ENCODE data around the gene TECPR2. TPM values are rescaled to one million over a fixed set of nuclear protein-coding genes. Genes with fewer than 3 reads are reported as not detected.

TECPR2 gene
- total RNA-seq, 6 donors from 2014 or later = 16.3 to 71.2 (median 24.6) TPM

- peak overlapping the region; percentile 50 to 82 (median 66) for H3K27ac ChIP-seq
- TF ChIP-seq POLR2AphosphoS5 (IDR thresholded peaks at IDR 0.05) (peak; percentile 12 to 34), EP300 (IDR thresholded peaks at IDR 0.05) (no peak)
- peaks cover 0 to 15% (median 7%) of the 10 kb centered on the region in 4 donors for H3K4me1 ChIP-seq
- H3K27me3 ChIP-seq = no peaks in the 10 kb centered on the region
- H3K4me3 ChIP-seq = no peak overlapping the region
- WGBS, 2 donors = 61 to 79% methylated on average over 11 of the region's 11 CpGs
- peak; percentile 71 to 74 for ATAC-seq (ENCODE audit: low FRiP score in 2 of 2)
- no peaks in the 10 kb centered on the region for H3K36me3 ChIP-seq
- peak in 1 of 2 donors; percentile 60 for DNase-seq
- H3K9me3 ChIP-seq = no peaks in the 10 kb centered on the region
These were observed 7.6 kb downstream of the TECPR2 start for GRCh38 chr14:102370305-102370809.

- WGBS, 2 donors = 91 to 94% methylated on average over 4 of the region's 4 CpGs
- no peaks in the 10 kb centered on the region for H3K9me3 ChIP-seq
- H3K27me3 ChIP-seq = no peaks in the 10 kb centered on the region
- no peak for TF ChIP-seq POLR2A (IDR thresholded peaks at IDR 0.05)
- no peak for TF ChIP-seq CTCF (IDR thresholded peaks at IDR 0.05)
- no peak for TF ChIP-seq POLR2AphosphoS5 (IDR thresholded peaks at IDR 0.05)
- no peak for TF ChIP-seq EP300 (IDR thresholded peaks at IDR 0.05)
- DNase-seq (no peak), ATAC-seq (ENCODE audit: low FRiP score in 2 of 2) (no peak)
- peaks cover 0 to 15% (median 7%) of the 10 kb centered on the region in 4 donors for H3K4me1 ChIP-seq
- peak overlapping the region in 3 of 4 donors; percentile 50 to 82 (median 77) for H3K27ac ChIP-seq
- no peak overlapping the region for H3K4me3 ChIP-seq
- H3K36me3 ChIP-seq = no peaks in the 10 kb centered on the region
These were observed 8.6 kb downstream of the TECPR2 start for GRCh38 chr14:102371361-102371760.

- Histone ChIP-seq H3K9me3 (no peaks in the 10 kb centered on the region), H3K27ac (no peak overlapping the region), H3K4me3 (no peak overlapping the region), H3K36me3 (peaks cover 0 to 15% (median 3%) of the 10 kb centered on the region in 4 donors), H3K4me1 (peaks cover 0 to 15% (median 7%) of the 10 kb centered on the region in 4 donors), H3K27me3 (no peaks in the 10 kb centered on the region)
- no peak for ATAC-seq (ENCODE audit: low FRiP score in 2 of 2)
- no peak for TF ChIP-seq POLR2A (IDR thresholded peaks at IDR 0.05)
- no peak for TF ChIP-seq EP300 (IDR thresholded peaks at IDR 0.05)
- TF ChIP-seq CTCF (IDR thresholded peaks at IDR 0.05) = no peak
- WGBS, 2 donors = 88 to 90% methylated on average over 3 of the region's 3 CpGs
- no peak for DNase-seq
These were observed 10.4 kb downstream of the TECPR2 start for GRCh38 chr14:102373110-102373509.

- H3K27ac ChIP-seq = no peak overlapping the region
- no peak overlapping the region for H3K4me3 ChIP-seq
- H3K27me3 ChIP-seq = no peaks in the 10 kb centered on the region
- TF ChIP-seq EP300 (IDR thresholded peaks at IDR 0.05) = no peak
- DNase-seq = peak in 1 of 2 donors; percentile 36
- peaks cover 0 to 15% (median 7%) of the 10 kb centered on the region in 4 donors for H3K4me1 ChIP-seq
- no peak for ATAC-seq (ENCODE audit: low FRiP score in 2 of 2)
- 68 to 76% methylated on average over 2 of the region's 2 CpGs for whole genome bisulfite sequencing, 2 donors
- H3K36me3 ChIP-seq = peaks cover 0 to 27% (median 13%) of the 10 kb centered on the region in 4 donors
- H3K9me3 ChIP-seq = no peaks in the 10 kb centered on the region
These were observed 11.5 kb downstream of the TECPR2 start for GRCh38 chr14:102374264-102374663.

- 89 to 91% methylated on average over 5 of the region's 5 CpGs for WGBS, 2 donors
- Histone ChIP-seq H3K36me3 (peaks cover 0 to 35% (median 21%) of the 10 kb centered on the region in 4 donors), H3K4me1 (peaks cover 0 to 12% (median 5%) of the 10 kb centered on the region in 4 donors), H3K4me3 (no peak overlapping the region), H3K9me3 (no peaks in the 10 kb centered on the region), H3K27me3 (no peaks in the 10 kb centered on the region), H3K27ac (no peak overlapping the region)
- ATAC-seq (ENCODE audit: low FRiP score in 2 of 2) = no peak
- TF ChIP-seq CTCF (IDR thresholded peaks at IDR 0.05) (no peak), EP300 (IDR thresholded peaks at IDR 0.05) (no peak), POLR2A (IDR thresholded peaks at IDR 0.05) (no peak), POLR2AphosphoS5 (IDR thresholded peaks at IDR 0.05) (no peak)
- DNase-seq = no peak
These were observed 12.4 kb downstream of the TECPR2 start for GRCh38 chr14:102375119-102375518.

GRCh38 chr14:102377696-102378095 lies 15.0 kb downstream of the TECPR2 start:
- H3K27me3 ChIP-seq = no peaks in the 10 kb centered on the region
- no peak overlapping the region for H3K4me3 ChIP-seq
- DNase-seq = no peak
- H3K27ac ChIP-seq = no peak overlapping the region
- no peak for ATAC-seq (ENCODE audit: low FRiP score in 2 of 2)
- peaks cover 0 to 43% (median 24%) of the 10 kb centered on the region in 4 donors for H3K36me3 ChIP-seq
- H3K4me1 ChIP-seq = peaks cover 0 to 4% (median 0%) of the 10 kb centered on the region in 4 donors
- no peak for TF ChIP-seq POLR2AphosphoS5 (IDR thresholded peaks at IDR 0.05)
- H3K9me3 ChIP-seq = no peaks in the 10 kb centered on the region
